SK-N-SH (cell line): Measurements from ENCODE around the gene DNMT3B. TPM values are rescaled to one million over a fixed set of nuclear protein-coding genes. Genes with fewer than 3 reads are reported as not detected.

Experiments used
- CTCF ChIA-PET: fragments of 300-600, 350-600 bp; formaldehyde crosslinking; extraction: SDS; loops from one replicate; lab custom pipeline; 2021; lab: Yijun Ruan, JAX
- POLR2A ChIA-PET: fragments of 350-600 bp; sonication (Branson Sonifier 250); formaldehyde crosslinking; extraction: SDS; loops from one replicate; lab custom pipeline; 2020; ENCODE audit warnings: antibody characterized with exemption, inconsistent platforms; lab: Yijun Ruan, JAX
- DNase-seq: peaks from one replicate; pipeline ENCODE4 v3.0.0; 2012
- H2AFZ ChIP-seq: fragments of 200-600 bp; sonication (generic); 2 replicates; pipeline ENCODE4 v1.8.1; 2016; ENCODE audit warnings: antibody characterized with exemption, mild to moderate bottlenecking, low read depth
- H3F3A ChIP-seq: fragments of 200-600 bp; sonication (generic); replicated peaks from 2 replicates; pipeline ENCODE3; 2016; ENCODE audit warnings: antibody characterized with exemption, mild to moderate bottlenecking; ENCODE audit not compliant: insufficient read depth
- H3K27ac ChIP-seq, 2 experiments: fragments of 200-500 bp in 1 of 2; fragments of 200-600 bp in 1 of 2; sonication (Bioruptor generic) in 1 of 2; sonication (generic), shearing (Covaris generic) in 1 of 2; 2 replicates each; pipeline versions ENCODE4 v1.5.1 to v1.6.1; 2014 to 2016; ENCODE audit warnings: low read depth in 2 of 2, inconsistent platforms in 1 of 2, low read length in 1 of 2, mild to moderate bottlenecking in 1 of 2, mixed read lengths in 1 of 2
- H3K27me3 ChIP-seq: fragments of 200-600 bp; sonication (generic), shearing (Covaris generic); 2 replicates; pipeline ENCODE4 v1.6.1; 2016; ENCODE audit warnings: mixed run types; ENCODE audit not compliant: insufficient read depth
- H3K36me3 ChIP-seq, 2 experiments: fragments of 200-500 bp in 1 of 2; fragments of 200-600 bp in 1 of 2; sonication (Bioruptor generic) in 1 of 2; sonication (generic) in 1 of 2; replicated peaks in 1 of 2; 2 replicates each; pipeline versions ENCODE3 to v1.5.1; 2014 to 2016; ENCODE audit warnings: low read length in 1 of 2, mild to moderate bottlenecking in 1 of 2; ENCODE audit not compliant: insufficient read depth in 2 of 2, control insufficient read depth in 1 of 2
- H3K4me1 ChIP-seq, 2 experiments: fragments of 200-500 bp in 1 of 2; fragments of 200-600 bp in 1 of 2; sonication (Bioruptor generic) in 1 of 2; sonication (generic), shearing (Covaris generic) in 1 of 2; 2 replicates each; pipeline versions ENCODE4 v1.5.1 to v1.6.1; 2014 to 2016; ENCODE audit warnings: low read depth in 1 of 2, low read length in 1 of 2, mixed run types in 1 of 2; ENCODE audit not compliant: insufficient read depth in 2 of 2, control insufficient read depth in 1 of 2
- H3K4me2 ChIP-seq: fragments of 200-600 bp; sonication (generic), shearing (Covaris generic); 2 replicates; pipeline ENCODE4 v1.6.1; 2017; ENCODE audit warnings: mixed run types
- H3K4me3 ChIP-seq, 2 experiments: fragments of 200-500 bp in 1 of 2; fragments of 200-600 bp in 1 of 2; sonication (Bioruptor generic) in 1 of 2; sonication (generic), shearing (Covaris generic) in 1 of 2; 2 replicates each; pipeline versions ENCODE4 v1.5.1 to v1.8.1; 2014 to 2016; ENCODE audit warnings: low read depth in 2 of 2, inconsistent platforms in 1 of 2, low read length in 1 of 2, mild to moderate bottlenecking in 1 of 2, mixed read lengths in 1 of 2, moderate library complexity in 1 of 2
- H3K79me2 ChIP-seq: fragments of 200-600 bp; sonication (generic); 2 replicates; pipeline ENCODE4 v1.8.1; 2017; ENCODE audit warnings: mild to moderate bottlenecking; ENCODE audit not compliant: insufficient read depth
- H3K9ac ChIP-seq: fragments of 200-600 bp; sonication (generic); 2 replicates; pipeline ENCODE4 v1.6.1; 2017; ENCODE audit warnings: mixed run types
- H3K9me2 ChIP-seq: fragments of 200-600 bp; sonication (generic); 2 replicates; pipeline ENCODE4 v1.6.1; 2017; ENCODE audit warnings: mixed run types
- H3K9me3 ChIP-seq: fragments of 200-600 bp; sonication (generic); 2 replicates; pipeline ENCODE4 v1.6.1; 2017; ENCODE audit warnings: mixed run types, mild to moderate bottlenecking, moderate library complexity
- H4K20me1 ChIP-seq: fragments of 200-600 bp; sonication (generic); 2 replicates; pipeline ENCODE4 v1.6.1; 2017; ENCODE audit warnings: mild to moderate bottlenecking, mixed run types; ENCODE audit not compliant: insufficient read depth
- EZH2phosphoT487 ChIP-seq: fragments of 200-600 bp; sonication (generic); IDR thresholded peaks from 2 replicates; pipeline ENCODE4 v1.6.1; 2017; ENCODE audit warnings: low read depth, mixed run types, mild to moderate bottlenecking, antibody characterized with exemption, moderate library complexity, borderline replicate concordance
- FOXJ3 ChIP-seq: sonication (generic); formaldehyde crosslinking; IDR thresholded peaks from 2 replicates; pipeline ENCODE4 v1.5.1; 2020; ENCODE audit warnings: mild to moderate bottlenecking, missing genetic modification reagents
- GABPA ChIP-seq: IDR thresholded peaks from 2 replicates; pipeline ENCODE4 v1.4.0; 2012; ENCODE audit warnings: low read depth, mild to moderate bottlenecking
- GATA2 ChIP-seq: sonication (generic); formaldehyde crosslinking; IDR thresholded peaks from 2 replicates; pipeline ENCODE4 v1.5.0; 2020; ENCODE audit warnings: mild to moderate bottlenecking, missing genetic modification reagents
- MXI1 ChIP-seq: IDR thresholded peaks from 2 replicates; pipeline ENCODE4 v1.6.1; 2012; ENCODE audit warnings: mild to moderate bottlenecking, low read depth, low read length, improper control_type of control experiment
- NFIC ChIP-seq: IDR thresholded peaks from 2 replicates; pipeline ENCODE4 v1.4.0; 2012; ENCODE audit warnings: borderline replicate concordance
- NRF1 ChIP-seq: IDR thresholded peaks from 2 replicates; pipeline ENCODE4 v1.6.1; 2012; ENCODE audit warnings: low read depth, mild to moderate bottlenecking, low read length
- RXRA ChIP-seq: IDR thresholded peaks from 2 replicates; pipeline ENCODE4 v1.4.0; 2012; ENCODE audit warnings: low read depth, mild to moderate bottlenecking, borderline replicate concordance
- TAF1 ChIP-seq: IDR thresholded peaks from 2 replicates; pipeline ENCODE4 v1.6.1; 2012; ENCODE audit warnings: low read depth, mild to moderate bottlenecking, low read length, moderate library complexity, borderline replicate concordance
- TCF12 ChIP-seq: IDR thresholded peaks from 2 replicates; pipeline ENCODE4 v1.4.0; 2012
- TEAD4 ChIP-seq: IDR thresholded peaks from 2 replicates; pipeline ENCODE4 v1.4.0; 2012; ENCODE audit warnings: mild to moderate bottlenecking, borderline replicate concordance; ENCODE audit not compliant: insufficient read depth
- WGBS: methylation state at CpG from one replicate; pipeline ENCODE4 v1.1.6; 2017; ENCODE audit warnings: low lambda C conversion rate; 5-methylcytosine and 5-hydroxymethylcytosine counted together
- polyA plus RNA-seq, 3 experiments: library from polyadenylated mRNA; depleted of rRNA; stranded (reverse); fragments of >200 nt; gene quantifications; 2 replicates each; pipeline ENCODE4 v1.2.3, GENCODE V29; 2012
- TF ChIP-seq, protein P1 (sequence below): IDR thresholded peaks from 2 replicates; pipeline ENCODE4 v1.6.1; 2012; ENCODE audit warnings: mild to moderate bottlenecking, low read depth, low read length, moderate library complexity
- TF ChIP-seq, protein P2 (sequence below): IDR thresholded peaks from 2 replicates; pipeline ENCODE4 v1.4.0; 2012; ENCODE audit warnings: low read depth
- TF ChIP-seq, protein P3 (sequence below): fragments of 150-350 bp; IDR thresholded peaks from 2 replicates; pipeline ENCODE4 v1.6.1; 2016; ENCODE audit warnings: mild to moderate bottlenecking, low read depth, low read length
- TF ChIP-seq, protein P4 (sequence below): IDR thresholded peaks from 2 replicates; pipeline ENCODE4 v1.4.0; 2012; ENCODE audit warnings: low read depth, borderline replicate concordance
- TF ChIP-seq, protein P5 (sequence below): IDR thresholded peaks from 2 replicates; pipeline ENCODE4 v1.4.0; 2012; ENCODE audit warnings: low read depth, borderline replicate concordance
- TF ChIP-seq, protein P6 (sequence below): fragments of 150-350 bp; IDR thresholded peaks from 2 replicates; pipeline ENCODE4 v1.6.1; 2017; ENCODE audit warnings: antibody characterized with exemption, low read length, low read depth, borderline replicate concordance

The DNMT3B gene
- polyA plus RNA-seq, 1 of the 3 experiments (the other 2 are of a cell fraction): 2.2 TPM

DNA sequence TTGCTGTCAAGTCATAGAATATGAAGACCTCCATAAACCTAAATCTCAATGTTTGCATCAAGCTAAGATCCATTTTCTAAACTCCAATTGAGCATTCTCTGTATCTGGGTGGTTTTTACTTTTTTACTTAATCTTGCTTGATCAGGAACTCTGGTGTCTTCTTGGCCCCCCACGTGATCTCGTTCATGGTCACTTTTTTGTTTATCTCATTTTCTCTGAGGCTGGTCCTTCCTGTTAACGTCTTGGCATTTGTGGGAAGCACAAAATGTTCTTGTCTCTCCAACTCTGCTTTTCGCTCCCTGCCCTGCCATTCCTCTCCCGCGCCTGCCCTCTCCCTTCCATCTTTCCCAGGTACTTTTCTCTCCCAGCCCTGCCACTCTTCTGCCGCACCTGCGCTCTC, 43.5 kb downstream of the DNMT3B start (continued):
- TF ChIP-seq, protein P1, sequence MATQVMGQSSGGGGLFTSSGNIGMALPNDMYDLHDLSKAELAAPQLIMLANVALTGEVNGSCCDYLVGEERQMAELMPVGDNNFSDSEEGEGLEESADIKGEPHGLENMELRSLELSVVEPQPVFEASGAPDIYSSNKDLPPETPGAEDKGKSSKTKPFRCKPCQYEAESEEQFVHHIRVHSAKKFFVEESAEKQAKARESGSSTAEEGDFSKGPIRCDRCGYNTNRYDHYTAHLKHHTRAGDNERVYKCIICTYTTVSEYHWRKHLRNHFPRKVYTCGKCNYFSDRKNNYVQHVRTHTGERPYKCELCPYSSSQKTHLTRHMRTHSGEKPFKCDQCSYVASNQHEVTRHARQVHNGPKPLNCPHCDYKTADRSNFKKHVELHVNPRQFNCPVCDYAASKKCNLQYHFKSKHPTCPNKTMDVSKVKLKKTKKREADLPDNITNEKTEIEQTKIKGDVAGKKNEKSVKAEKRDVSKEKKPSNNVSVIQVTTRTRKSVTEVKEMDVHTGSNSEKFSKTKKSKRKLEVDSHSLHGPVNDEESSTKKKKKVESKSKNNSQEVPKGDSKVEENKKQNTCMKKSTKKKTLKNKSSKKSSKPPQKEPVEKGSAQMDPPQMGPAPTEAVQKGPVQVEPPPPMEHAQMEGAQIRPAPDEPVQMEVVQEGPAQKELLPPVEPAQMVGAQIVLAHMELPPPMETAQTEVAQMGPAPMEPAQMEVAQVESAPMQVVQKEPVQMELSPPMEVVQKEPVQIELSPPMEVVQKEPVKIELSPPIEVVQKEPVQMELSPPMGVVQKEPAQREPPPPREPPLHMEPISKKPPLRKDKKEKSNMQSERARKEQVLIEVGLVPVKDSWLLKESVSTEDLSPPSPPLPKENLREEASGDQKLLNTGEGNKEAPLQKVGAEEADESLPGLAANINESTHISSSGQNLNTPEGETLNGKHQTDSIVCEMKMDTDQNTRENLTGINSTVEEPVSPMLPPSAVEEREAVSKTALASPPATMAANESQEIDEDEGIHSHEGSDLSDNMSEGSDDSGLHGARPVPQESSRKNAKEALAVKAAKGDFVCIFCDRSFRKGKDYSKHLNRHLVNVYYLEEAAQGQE: no peak

DNA sequence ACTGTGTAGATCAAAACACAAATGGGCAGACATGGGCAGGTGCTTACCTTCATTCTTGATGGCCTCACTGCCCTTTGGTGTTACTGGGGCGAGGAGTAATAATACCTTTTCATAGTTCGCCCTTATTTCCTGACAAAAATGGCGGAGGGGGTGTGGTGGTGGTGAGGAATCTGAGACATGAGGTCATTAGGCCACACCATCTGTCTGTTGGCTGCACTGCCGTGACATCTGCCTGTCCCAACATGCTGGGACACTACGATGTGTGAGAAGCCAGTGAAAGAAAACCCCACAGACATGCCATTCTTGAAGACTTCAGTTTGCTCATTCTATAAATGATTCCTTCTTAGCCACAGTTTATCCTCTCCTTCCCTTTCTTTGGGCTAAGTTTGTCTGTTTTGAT, 44.2 kb downstream of the DNMT3B start:
- Histone ChIP-seq H3K4me3 (no peak overlapping the region), H3K27ac (no peak overlapping the region), H3K36me3 (peaks cover 0 to 13% of the 10 kb centered on the region in 2 experiments), H3K9ac (no peak overlapping the region), H3K4me1 (no peaks in the 10 kb centered on the region), H3K9me2 (no peaks in the 10 kb centered on the region), H2AFZ (no peak overlapping the region), H3K9me3 (no peaks in the 10 kb centered on the region), H4K20me1 (no peaks in the 10 kb centered on the region)
- CTCF ChIA-PET: no interaction called here
- no peak for DNase-seq
- WGBS: 99% methylated on average over 5 of the region's 5 CpGs
- POLR2A ChIA-PET: no interaction called here
- no peak for TF ChIP-seq RXRA
- TF ChIP-seq, all 33 proteins: peak for 0
- Histone ChIP-seq H3K27me3 (no peaks in the 10 kb centered on the region), H3F3A (no peaks in the 10 kb centered on the region), H3K4me2 (no peak overlapping the region), H3K79me2 (no peaks in the 10 kb centered on the region)

DNA sequence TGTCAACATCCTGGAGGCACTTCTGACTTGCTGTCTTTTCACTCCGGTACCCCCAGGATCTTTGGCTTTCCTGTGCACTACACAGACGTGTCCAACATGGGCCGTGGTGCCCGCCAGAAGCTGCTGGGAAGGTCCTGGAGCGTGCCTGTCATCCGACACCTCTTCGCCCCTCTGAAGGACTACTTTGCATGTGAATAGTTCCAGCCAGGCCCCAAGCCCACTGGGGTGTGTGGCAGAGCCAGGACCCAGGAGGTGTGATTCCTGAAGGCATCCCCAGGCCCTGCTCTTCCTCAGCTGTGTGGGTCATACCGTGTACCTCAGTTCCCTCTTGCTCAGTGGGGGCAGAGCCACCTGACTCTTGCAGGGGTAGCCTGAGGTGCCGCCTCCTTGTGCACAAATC, 45.5 kb downstream of the DNMT3B start:
- Histone ChIP-seq H3K4me2 (no peak overlapping the region), H3K4me3 (no peak overlapping the region), H3K9me2 (no peaks in the 10 kb centered on the region), H4K20me1 (no peaks in the 10 kb centered on the region), H2AFZ (no peak overlapping the region), H3K36me3 (peaks cover 0 to 9% of the 10 kb centered on the region in 2 experiments), H3K27ac (no peak overlapping the region), H3K79me2 (no peaks in the 10 kb centered on the region), H3F3A (no peaks in the 10 kb centered on the region), H3K9me3 (no peaks in the 10 kb centered on the region), H3K4me1 (no peaks in the 10 kb centered on the region), H3K27me3 (no peaks in the 10 kb centered on the region), H3K9ac (no peak overlapping the region)
- POLR2A ChIA-PET: no interaction called here
- DNase-seq: no peak
- WGBS: 98% methylated on average over 8 of the region's 9 CpGs
- CTCF ChIA-PET: interaction anchor here (1.8 to 1.9 kb wide), 2 partner anchors 18 to 29 kb away, joined by 5 to 6 read pairs; no protein-coding TSS in a partner anchor
- TF ChIP-seq GABPA: no peak
- TF ChIP-seq, protein P2, sequence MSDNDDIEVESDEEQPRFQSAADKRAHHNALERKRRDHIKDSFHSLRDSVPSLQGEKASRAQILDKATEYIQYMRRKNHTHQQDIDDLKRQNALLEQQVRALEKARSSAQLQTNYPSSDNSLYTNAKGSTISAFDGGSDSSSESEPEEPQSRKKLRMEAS: no peak
- TF ChIP-seq, protein P3, sequence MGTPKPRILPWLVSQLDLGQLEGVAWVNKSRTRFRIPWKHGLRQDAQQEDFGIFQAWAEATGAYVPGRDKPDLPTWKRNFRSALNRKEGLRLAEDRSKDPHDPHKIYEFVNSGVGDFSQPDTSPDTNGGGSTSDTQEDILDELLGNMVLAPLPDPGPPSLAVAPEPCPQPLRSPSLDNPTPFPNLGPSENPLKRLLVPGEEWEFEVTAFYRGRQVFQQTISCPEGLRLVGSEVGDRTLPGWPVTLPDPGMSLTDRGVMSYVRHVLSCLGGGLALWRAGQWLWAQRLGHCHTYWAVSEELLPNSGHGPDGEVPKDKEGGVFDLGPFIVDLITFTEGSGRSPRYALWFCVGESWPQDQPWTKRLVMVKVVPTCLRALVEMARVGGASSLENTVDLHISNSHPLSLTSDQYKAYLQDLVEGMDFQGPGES: no peak
- no peak for TF ChIP-seq TAF1
- TF ChIP-seq NFIC: no peak
- TF ChIP-seq, protein P4, sequence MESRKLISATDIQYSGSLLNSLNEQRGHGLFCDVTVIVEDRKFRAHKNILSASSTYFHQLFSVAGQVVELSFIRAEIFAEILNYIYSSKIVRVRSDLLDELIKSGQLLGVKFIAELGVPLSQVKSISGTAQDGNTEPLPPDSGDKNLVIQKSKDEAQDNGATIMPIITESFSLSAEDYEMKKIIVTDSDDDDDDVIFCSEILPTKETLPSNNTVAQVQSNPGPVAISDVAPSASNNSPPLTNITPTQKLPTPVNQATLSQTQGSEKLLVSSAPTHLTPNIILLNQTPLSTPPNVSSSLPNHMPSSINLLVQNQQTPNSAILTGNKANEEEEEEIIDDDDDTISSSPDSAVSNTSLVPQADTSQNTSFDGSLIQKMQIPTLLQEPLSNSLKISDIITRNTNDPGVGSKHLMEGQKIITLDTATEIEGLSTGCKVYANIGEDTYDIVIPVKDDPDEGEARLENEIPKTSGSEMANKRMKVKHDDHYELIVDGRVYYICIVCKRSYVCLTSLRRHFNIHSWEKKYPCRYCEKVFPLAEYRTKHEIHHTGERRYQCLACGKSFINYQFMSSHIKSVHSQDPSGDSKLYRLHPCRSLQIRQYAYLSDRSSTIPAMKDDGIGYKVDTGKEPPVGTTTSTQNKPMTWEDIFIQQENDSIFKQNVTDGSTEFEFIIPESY: no peak
- TF ChIP-seq FOXJ3 (CRISPR knock-in tag): no peak
- no peak for TF ChIP-seq MXI1
- TF ChIP-seq TCF12: no peak
- TF ChIP-seq EZH2phosphoT487: no peak
- no peak for TF ChIP-seq NRF1
- no peak for TF ChIP-seq GATA2 (CRISPR knock-in tag)
- TF ChIP-seq, protein P5, sequence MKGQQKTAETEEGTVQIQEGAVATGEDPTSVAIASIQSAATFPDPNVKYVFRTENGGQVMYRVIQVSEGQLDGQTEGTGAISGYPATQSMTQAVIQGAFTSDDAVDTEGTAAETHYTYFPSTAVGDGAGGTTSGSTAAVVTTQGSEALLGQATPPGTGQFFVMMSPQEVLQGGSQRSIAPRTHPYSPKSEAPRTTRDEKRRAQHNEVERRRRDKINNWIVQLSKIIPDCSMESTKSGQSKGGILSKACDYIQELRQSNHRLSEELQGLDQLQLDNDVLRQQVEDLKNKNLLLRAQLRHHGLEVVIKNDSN: no peak
- no peak for TF ChIP-seq TEAD4
- TF ChIP-seq, protein P6, sequence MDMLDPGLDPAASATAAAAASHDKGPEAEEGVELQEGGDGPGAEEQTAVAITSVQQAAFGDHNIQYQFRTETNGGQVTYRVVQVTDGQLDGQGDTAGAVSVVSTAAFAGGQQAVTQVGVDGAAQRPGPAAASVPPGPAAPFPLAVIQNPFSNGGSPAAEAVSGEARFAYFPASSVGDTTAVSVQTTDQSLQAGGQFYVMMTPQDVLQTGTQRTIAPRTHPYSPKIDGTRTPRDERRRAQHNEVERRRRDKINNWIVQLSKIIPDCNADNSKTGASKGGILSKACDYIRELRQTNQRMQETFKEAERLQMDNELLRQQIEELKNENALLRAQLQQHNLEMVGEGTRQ: no peak
